ENCODE data around the gene MGARP. TPM values are rescaled to one million over a fixed set of nuclear protein-coding genes. Genes with fewer than 3 reads are reported as not detected.
"Not testable (repeated sequence)": the region's sequence is repeated elsewhere in the genome, so short reads cannot be mapped to it uniquely, and the experiment has no call there.

The MGARP gene
- total and polyA plus RNA-seq, 9 of the 15 experiments (the other 6 are each of a cell fraction or from before 2014, with no cell fraction given): 0.11 to 0.45 (median 0.23) TPM; not detected in 4

GRCh38 chr4:139322070-139322469, 42.0 kb upstream of the MGARP start:
- 0% methylated on average over 1 of the region's 1 CpG for WGBS (ENCODE audit: insufficient coverage, low coverage, missing lambda C conversion rate)
- in situ Hi-C loops (cut with MboI); FAIRE-seq; H3K4me3 ChIP-seq; H3K4me1 ChIP-seq (replicated peaks in 1 of 2; ENCODE audit: control insufficient read depth in 2 of 2, insufficient read depth in 2 of 2, low read length in 2 of 2); H2AFZ ChIP-seq (ENCODE audit: low read depth, low read length); H3K9me3 ChIP-seq (replicated peaks; ENCODE audit: control insufficient read depth, insufficient read depth, low read depth, low read length); H3K4me2 ChIP-seq (ENCODE audit: insufficient read depth, low read length); BruUV-seq (replicated peaks); H3K9me1 ChIP-seq (ENCODE audit: control insufficient read depth, insufficient read depth, low read length); H3K27me3 ChIP-seq (ENCODE audit: control insufficient read depth in 2 of 2, insufficient read depth in 2 of 2, low read length in 2 of 2); H4K20me1 ChIP-seq (replicated peaks; ENCODE audit: control insufficient read depth, insufficient read depth, low read length); DNase-seq (ENCODE audit: extremely low read depth in 1 of 4, low spot score in 3 of 4); CTCF ChIA-PET (ENCODE audit: low intra/inter-chr PET ratio); H3K9ac ChIP-seq (ENCODE audit: insufficient read depth in 1 of 2, low read depth in 2 of 2, low read length in 2 of 2); intact Hi-C loops (cut with micrococcal nuclease); TF ChIP-seq TEAD4 (CRISPR knock-in tag; IDR thresholded peaks at IDR 0.05; ENCODE audit: borderline replicate concordance); FOXM1 (CRISPR knock-in tag; IDR thresholded peaks at IDR 0.05; ENCODE audit: low read depth): not testable (repeated sequence)
- ATAC-seq: peak; percentile 32
- H3K36me3 ChIP-seq (ENCODE audit: control insufficient read depth, insufficient read depth, low read length): peaks cover 23% of the 10 kb centered on the region; the same call in 2 of the 3 replicates
- peak in 1 of 2 experiments; percentile 80; a peak in 2 of 4 replicates for TF ChIP-seq SRF (CRISPR knock-in tag; IDR thresholded peaks at IDR 0.05)
- peak; percentile 52; the same call in 1 of the 2 replicates for TF ChIP-seq NCOR1 (IDR thresholded peaks at IDR 0.05)
- peak; percentile 29 to 48; a peak in 1 of 4 replicates for TF ChIP-seq MNT (conservative IDR thresholded peaks at IDR 0.05)
- TF ChIP-seq ARID1B (IDR thresholded peaks at IDR 0.05): peak; percentile 60
- peak; percentile 71 for TF ChIP-seq CBFA2T3 (IDR thresholded peaks at IDR 0.05)
- TF ChIP-seq ZNF766 (CRISPR knock-in tag; conservative IDR thresholded peaks at IDR 0.05): peak; percentile 77
- peak; percentile 24; the same call in 1 of the 2 replicates for TF ChIP-seq TCF3 (CRISPR knock-in tag; IDR thresholded peaks at IDR 0.05)
- TF ChIP-seq CC2D1A (IDR thresholded peaks at IDR 0.05): peak; percentile 78
- TF ChIP-seq CBX3 (IDR thresholded peaks at IDR 0.05; ENCODE audit: borderline replicate concordance in 1 of 2, low read length in 2 of 2): peak in 1 of 2 experiments; percentile 19; a peak in 1 of 3 replicates
- 0 out of 4 replicates have a peak, but pooled peaks of 1 of the 2 experiments have one; percentile 17 for TF ChIP-seq MAZ (CRISPR knock-in tag; conservative IDR thresholded peaks at IDR 0.05 in 1 of 2, IDR thresholded peaks at IDR 0.05 in 1 of 2)
- peak; percentile 22; the same call in 1 of the 2 replicates for TF ChIP-seq TEAD4 (IDR thresholded peaks at IDR 0.05; ENCODE audit: low read length)
- TF ChIP-seq TAL1 (IDR thresholded peaks at IDR 0.05): peak; percentile 42; the same call in 1 of the 2 replicates
- TF ChIP-seq FOXM1 (IDR thresholded peaks at IDR 0.05; ENCODE audit: low read depth): peak; percentile 20; the same call in 1 of the 2 replicates
- TF ChIP-seq CHAMP1 (IDR thresholded peaks at IDR 0.05): peak; percentile 91
- TF ChIP-seq TRIM24 (IDR thresholded peaks at IDR 0.05): peak; percentile 63 to 72
- TF ChIP-seq DPF2 (IDR thresholded peaks at IDR 0.05): peak; percentile 42; the same call in 1 of the 2 replicates
- POLR2A ChIA-PET: interaction anchor here (0.5 to 1.6 kb wide), 4 partner anchors 9 to 374 kb away, joined by 3 to 7 read pairs (median 4); partner anchors contain the start of gene NAA15
- H3K27ac ChIP-seq (ENCODE audit: extremely low read depth, low read depth, low read length): peak overlapping the region; percentile 47; the same call in 1 of the 3 replicates
- peaks cover 100% of the 10 kb centered on the region for H3K79me2 ChIP-seq (ENCODE audit: control insufficient read depth, insufficient read depth, low read length)

All from K562 (cell line).